Heart left ventricle (tissue), 16 donors: ENCODE results near the gene OPCML. TPM values are rescaled to one million over a fixed set of nuclear protein-coding genes. Genes with fewer than 3 reads are reported as not detected.

Experiments
- ATAC-seq, 4 donors: fragments of 200-7000 bp; cut with Tn5 transposase; one replicate each; pipeline ENCODE4 v1.9.1; 2020 to 2022; ENCODE audit warnings: moderate library complexity in 4 of 4, mild to moderate bottlenecking in 3 of 4, moderate number of reproducible peaks in 1 of 4
- DNase-seq, 5 donors: peaks; one replicate each; pipeline ENCODE4 v3.0.0-alpha.2; 2020
- H3K27ac ChIP-seq, 12 donors: fragments of 200-600 bp; sonication (generic) in 4 of 12; one replicate each; pipeline versions ENCODE4 v1.5.0 to v1.8.0; 2016 to 2022; ENCODE audit warnings: mild to moderate bottlenecking in 2 of 12
- H3K27me3 ChIP-seq, 9 donors: fragments of 200-600 bp; sonication (generic) in 2 of 9; one replicate each; pipeline versions ENCODE4 v1.5.1 to v1.8.0; 2016 to 2022; ENCODE audit warnings: mild to moderate bottlenecking in 3 of 9
- H3K36me3 ChIP-seq, 9 donors: fragments of 200-600 bp; sonication (generic) in 2 of 9; one replicate each; pipeline versions ENCODE4 v1.5.0 to v1.8.0; 2018 to 2022; ENCODE audit warnings: mild to moderate bottlenecking in 2 of 9
- H3K4me1 ChIP-seq, 12 donors: fragments of 200-600 bp; sonication (generic) in 4 of 12; one replicate each; pipeline versions ENCODE4 v1.5.0 to v1.8.0; 2016 to 2022; ENCODE audit warnings: mild to moderate bottlenecking in 3 of 12
- H3K4me3 ChIP-seq, 12 donors: fragments of 200-600 bp; sonication (generic) in 4 of 12; one replicate each; pipeline versions ENCODE4 v1.5.0 to v1.8.0; 2017 to 2022; ENCODE audit warnings: mild to moderate bottlenecking in 9 of 12, moderate library complexity in 4 of 12
- H3K9me3 ChIP-seq, 12 donors: fragments of 200-600 bp; sonication (generic) in 4 of 12; one replicate each; pipeline versions ENCODE4 v1.5.0 to v1.8.0; 2016 to 2022; ENCODE audit warnings: mild to moderate bottlenecking in 1 of 12
- CTCF ChIP-seq, 12 donors: fragments of 200-600 bp; sonication (generic) in 4 of 12; IDR thresholded peaks; one replicate each; pipeline versions ENCODE4 v1.5.0 to v1.8.0; 2018 to 2022; ENCODE audit warnings: antibody characterized with exemption in 12 of 12, mild to moderate bottlenecking in 5 of 12
- POLR2A ChIP-seq, 2 donors: fragments of 450-650 bp; IDR thresholded peaks; one replicate each; pipeline ENCODE4 v1.6.1; 2017; ENCODE audit warnings: antibody characterized with exemption in 2 of 2, mild to moderate bottlenecking in 2 of 2, moderate library complexity in 2 of 2
- WGBS, 4 donors: extraction: QIAGEN DNeasy Blood & Tissue Kit in 2 of 4; methylation state at CpG; one replicate each; pipeline versions ENCODE4 v1.1.5 to v1.1.7; 2013 to 2018; 5-methylcytosine and 5-hydroxymethylcytosine counted together
- intact Hi-C, 10 donors: fragments of 100-400 bp; cut with DNase I; formaldehyde crosslinking; loops; one replicate each; pipeline versions ENCODE4 v1.11.1 to v1.14.2; 2022
- polyA plus RNA-seq, 2 donors: library from polyadenylated mRNA; stranded (reverse); fragments of 200-250 nt; gene quantifications; one replicate each; pipeline ENCODE4 v1.2.3, GENCODE V29; 2013
- total RNA-seq, 9 donors: library from RNA; depleted of rRNA in 2 of 9; stranded (reverse); fragments of >200 nt in 2 of 9; fragmentation: NEBNext Ultra II Directional in 3 of 9; extraction: Animal tissue kit (Norgen Biotek cat#: 25700) in 3 of 9; gene quantifications; one replicate each; pipeline versions ENCODE4 v1.1.0 to v1.2.4, GENCODE V29; 2016 to 2023
- donor health status: ischemic (EF 13 %, LVEDD 7.1; RV severe dilation, severe dysfunction).
- donor health status: healthy with polysubstance abuse.
- donor health status: DM: no; HTN: yes; CAD: no.
- donor health status: DM: no; HTN: no; CAD: no.
- donor health status: ischemic (EF 25% LVEDD 6.9; RV normal size, moderate dysfunction).
- donor health status: ischemic (EF 25% LVEDD 5.7; RV mildly dilated, moderate dysfunction).
- donor health status: healthy.
- donor health status: DM: yes; HTN: yes; CAD: no.
- donor health status: ischemic (EF 35%, LVEDD 5.7; RV mildly dilated, moderate dysfunction).
- donor health status: nonischemic (EF 11% LVEDD 7.7; RV severe dilation, severe dysfunction).
- donor health status: DM: yes; HTN: yes; CAD: no.
- donor health status: PGD.
- donor health status: ischemic (EF 29% LVEDD 5.4; RV normal size, mild dysfunction).
- donor health status: nonischemic (EF 23%, LVEDD 6.1; RV moderate dilation, normal function).

Gene OPCML
- total and polyA plus RNA-seq, 11 donors: 0.04 to 1.3 (median 0.23) TPM; not detected in 3

DNA sequence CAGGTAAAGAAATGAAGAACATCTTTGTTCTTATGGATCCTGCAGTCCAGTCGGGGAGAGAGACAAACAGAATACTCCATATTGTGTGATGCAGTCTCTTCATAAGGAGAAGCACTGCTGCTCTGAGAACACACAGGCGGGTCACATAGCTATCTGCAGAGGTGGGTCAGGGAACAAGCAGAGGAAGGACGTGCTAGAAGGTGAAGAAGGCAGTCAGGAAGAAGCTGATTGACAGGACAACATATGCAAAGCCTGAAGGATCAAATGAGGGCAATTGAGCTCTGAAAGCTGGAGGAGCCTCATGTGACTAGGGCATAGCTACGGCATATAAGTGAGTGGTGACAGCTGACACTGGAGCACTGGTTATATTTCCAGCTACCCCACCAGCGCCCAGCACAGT lies 122.5 kb downstream of the OPCML start:
- Histone ChIP-seq H3K4me1 (no peaks in the 10 kb centered on the region), H3K4me3 (no peak overlapping the region), H3K27me3 (no peaks in the 10 kb centered on the region), H3K9me3 (no peaks in the 10 kb centered on the region), H3K36me3 (no peaks in the 10 kb centered on the region), H3K27ac (no peak overlapping the region)
- TF ChIP-seq POLR2A (IDR thresholded peaks at IDR 0.05): no peak
- TF ChIP-seq CTCF (IDR thresholded peaks at IDR 0.05): no peak
- 54 to 58% (median 57%) methylated on average over 5 of the region's 5 CpGs for WGBS, 4 donors
- intact Hi-C loops: no loop called here
- DNase-seq (no peak), ATAC-seq (no peak)

GRCh38 chr11:133408936-133409335 lies 123.4 kb downstream of the OPCML start:
- Histone ChIP-seq H3K27ac (no peak overlapping the region), H3K36me3 (no peaks in the 10 kb centered on the region), H3K4me3 (no peak overlapping the region), H3K27me3 (no peaks in the 10 kb centered on the region), H3K9me3 (no peaks in the 10 kb centered on the region), H3K4me1 (no peaks in the 10 kb centered on the region)
- TF ChIP-seq POLR2A (IDR thresholded peaks at IDR 0.05) (no peak), CTCF (IDR thresholded peaks at IDR 0.05) (no peak)
- 83 to 91% (median 86%) methylated on average over 9 of the region's 9 CpGs for WGBS, 4 donors
- intact Hi-C loops: no loop called here
- ATAC-seq (no peak), DNase-seq (no peak)

DNA sequence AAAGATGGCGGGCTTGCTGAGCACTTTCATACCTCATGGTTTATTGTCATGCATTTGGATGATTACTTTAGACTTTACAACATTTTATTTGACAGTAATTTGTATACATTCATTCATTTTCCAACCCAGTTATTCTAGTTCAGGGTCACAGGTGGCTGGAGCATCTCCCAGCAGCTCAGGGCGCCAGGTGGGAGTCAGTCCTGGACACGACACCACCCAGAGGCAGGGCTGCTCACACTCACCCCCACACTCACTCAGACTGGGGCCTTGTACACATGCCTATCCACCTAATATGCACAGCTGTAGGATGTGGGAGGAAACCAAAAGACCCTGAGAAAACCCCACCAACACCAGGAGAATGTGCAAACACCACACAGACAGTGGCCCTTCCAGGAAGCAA lies 123.9 kb downstream of the OPCML start:
- Histone ChIP-seq H3K4me3 (no peak overlapping the region), H3K9me3 (no peaks in the 10 kb centered on the region), H3K36me3 (no peaks in the 10 kb centered on the region), H3K27ac (no peak overlapping the region), H3K27me3 (no peaks in the 10 kb centered on the region), H3K4me1 (no peaks in the 10 kb centered on the region)
- ATAC-seq: no peak
- TF ChIP-seq POLR2A (IDR thresholded peaks at IDR 0.05) (no peak), CTCF (IDR thresholded peaks at IDR 0.05) (no peak)
- no peak for DNase-seq
- 88 to 95% (median 93%) methylated on average over 3 of the region's 3 CpGs for WGBS, 4 donors
- intact Hi-C loops: no loop called here

- Histone ChIP-seq H3K27me3 (no peaks in the 10 kb centered on the region), H3K27ac (no peak overlapping the region), H3K4me1 (no peaks in the 10 kb centered on the region), H3K4me3 (no peak overlapping the region), H3K9me3 (no peaks in the 10 kb centered on the region), H3K36me3 (no peaks in the 10 kb centered on the region)
- 92 to 98% (median 93%) methylated on average over 4 of the region's 4 CpGs for WGBS, 4 donors
- no peak for TF ChIP-seq POLR2A (IDR thresholded peaks at IDR 0.05)
- no peak for TF ChIP-seq CTCF (IDR thresholded peaks at IDR 0.05)
- intact Hi-C loops: no loop called here
- no peak for ATAC-seq
- no peak for DNase-seq
These were observed 125.8 kb downstream of the OPCML start for GRCh38 chr11:133406489-133406888.
